GM13976 (cell line): ENCODE measurements around the gene VSTM2B.

Source experiments
- DNase-seq: peaks from one replicate; pipeline ENCODE4 v3.0.0; 2012; ENCODE audit warnings: low spot score
- in situ Hi-C: fragments of 300-500 bp; cut with MboI; formaldehyde crosslinking; loops from one replicate; pipeline ENCODE4 v1.12.0; 2022; ENCODE audit warnings: low sequenced_read_pairs, mixed read lengths, inconsistent platforms; ENCODE audit not compliant: unreplicated experiment
- TF ChIP-seq, protein P1 (sequence below): IDR thresholded peaks from 2 replicates; pipeline ENCODE4 v1.5.1; 2012; ENCODE audit warnings: borderline replicate concordance, mild to moderate bottlenecking; ENCODE audit not compliant: insufficient read depth; ENCODE audit errors: extremely low read depth, missing control alignments, control extremely low read depth

The VSTM2B gene

DNA sequence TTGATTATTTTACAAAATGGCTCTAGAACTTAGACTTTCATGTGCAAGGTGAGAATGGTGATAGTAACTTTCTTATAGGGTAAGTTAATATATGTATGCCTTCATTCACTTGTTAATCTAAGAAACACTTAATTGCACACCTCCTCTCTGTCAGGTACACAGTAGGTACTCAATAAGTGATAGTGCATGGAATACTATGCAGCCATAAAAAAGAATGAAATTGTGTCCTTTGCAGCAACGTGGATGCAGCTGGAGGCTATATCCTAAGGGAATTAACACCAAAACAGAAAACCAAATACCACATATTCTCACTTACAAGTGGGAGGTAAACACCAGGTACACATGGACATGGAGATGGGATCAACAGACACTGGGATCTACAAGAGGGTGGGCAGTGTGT lies 17.6 kb upstream of the VSTM2B start:
- TF ChIP-seq, protein P1, sequence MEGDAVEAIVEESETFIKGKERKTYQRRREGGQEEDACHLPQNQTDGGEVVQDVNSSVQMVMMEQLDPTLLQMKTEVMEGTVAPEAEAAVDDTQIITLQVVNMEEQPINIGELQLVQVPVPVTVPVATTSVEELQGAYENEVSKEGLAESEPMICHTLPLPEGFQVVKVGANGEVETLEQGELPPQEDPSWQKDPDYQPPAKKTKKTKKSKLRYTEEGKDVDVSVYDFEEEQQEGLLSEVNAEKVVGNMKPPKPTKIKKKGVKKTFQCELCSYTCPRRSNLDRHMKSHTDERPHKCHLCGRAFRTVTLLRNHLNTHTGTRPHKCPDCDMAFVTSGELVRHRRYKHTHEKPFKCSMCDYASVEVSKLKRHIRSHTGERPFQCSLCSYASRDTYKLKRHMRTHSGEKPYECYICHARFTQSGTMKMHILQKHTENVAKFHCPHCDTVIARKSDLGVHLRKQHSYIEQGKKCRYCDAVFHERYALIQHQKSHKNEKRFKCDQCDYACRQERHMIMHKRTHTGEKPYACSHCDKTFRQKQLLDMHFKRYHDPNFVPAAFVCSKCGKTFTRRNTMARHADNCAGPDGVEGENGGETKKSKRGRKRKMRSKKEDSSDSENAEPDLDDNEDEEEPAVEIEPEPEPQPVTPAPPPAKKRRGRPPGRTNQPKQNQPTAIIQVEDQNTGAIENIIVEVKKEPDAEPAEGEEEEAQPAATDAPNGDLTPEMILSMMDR: no peak
- DNase-seq: no peak
- in situ Hi-C loops: no loop called here

DNA sequence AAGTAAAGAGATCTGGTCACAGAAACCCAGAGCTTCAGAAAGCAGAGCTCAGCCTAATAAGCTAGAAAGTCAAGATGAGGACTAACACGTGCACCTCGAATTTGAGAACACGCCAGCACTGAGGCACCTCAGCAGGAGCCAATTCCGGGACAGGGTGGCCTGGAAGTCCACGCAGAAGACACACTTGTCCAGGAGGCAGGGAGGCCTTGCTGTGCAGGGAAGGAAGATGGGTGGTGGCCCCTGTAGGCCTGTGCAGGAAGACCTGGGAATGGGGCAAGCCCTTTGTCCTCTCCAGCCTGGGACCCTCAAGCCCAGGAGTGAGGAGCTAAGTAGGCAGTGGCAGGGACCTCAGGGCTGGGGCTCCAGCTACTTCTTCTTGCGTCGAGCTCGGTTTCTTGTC lies 16.3 kb upstream of the VSTM2B start:
- in situ Hi-C loops: no loop called here
- no peak for DNase-seq
- TF ChIP-seq, protein P1: no peak

DNA sequence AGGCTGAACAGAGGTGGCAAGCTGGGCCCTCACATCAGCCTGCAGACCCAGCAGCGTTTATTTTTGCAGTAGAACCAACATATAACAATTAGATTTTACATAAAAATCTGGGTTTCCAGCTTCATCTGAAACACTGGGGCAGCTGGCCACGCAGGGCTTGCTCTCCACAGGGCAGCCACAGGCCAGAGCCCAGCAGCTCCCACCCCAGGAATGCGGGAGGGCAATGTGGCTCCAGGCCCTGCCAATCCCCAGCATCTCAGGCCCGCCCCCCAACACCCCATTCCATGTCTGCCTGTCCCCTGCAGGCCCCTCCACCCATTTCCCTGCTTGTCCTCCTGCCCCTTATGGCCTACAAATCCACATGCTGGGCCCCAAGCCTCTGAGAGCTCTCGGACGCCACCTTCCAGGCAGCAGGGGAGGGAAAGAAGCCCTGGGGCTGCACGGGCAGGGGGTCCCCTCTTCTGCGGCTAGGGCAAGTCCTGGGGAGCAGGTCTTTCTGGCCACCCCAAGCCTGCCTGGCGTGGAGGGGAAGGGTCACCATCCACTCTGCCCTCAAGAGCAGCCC lies 15.0 kb upstream of the VSTM2B start:
- in situ Hi-C loops: no loop called here
- TF ChIP-seq, protein P1: no peak

GRCh38 chr19:29511768-29512167 lies 14.0 kb upstream of the VSTM2B start:
- in situ Hi-C loops: no loop called here
- DNase-seq: no peak
- TF ChIP-seq, protein P1: no peak

More for the DNA sequence above, 15.0 kb upstream of the VSTM2B start:
- no peak for DNase-seq

- DNase-seq: no peak
- in situ Hi-C loops: no loop called here
- TF ChIP-seq, protein P1: no peak
These were observed 13.0 kb upstream of the VSTM2B start for GRCh38 chr19:29512748-29513147.

GRCh38 chr19:29514525-29515232 lies 11.1 kb upstream of the VSTM2B start:
- no peak for DNase-seq
- in situ Hi-C loops: no loop called here
- TF ChIP-seq, protein P1: no peak
